ENCODE results near the gene LUZP2.

GRCh38 chr11:24767411-24767810, 270.6 kb downstream of the LUZP2 start:
- TF ChIP-seq CTCF (IDR thresholded peaks at IDR 0.05; ENCODE audit: poor library complexity, severe bottlenecking) (no peak), REST (IDR thresholded peaks at IDR 0.05; ENCODE audit: borderline replicate concordance) (no peak), EP300 (conservative IDR thresholded peaks at IDR 0.05; ENCODE audit: poor library complexity, severe bottlenecking) (no peak), POLR2AphosphoS5 (IDR thresholded peaks at IDR 0.05) (no peak), EZH2 (IDR thresholded peaks at IDR 0.05; ENCODE audit: borderline replicate concordance, insufficient read depth, low read length, poor library complexity, severe bottlenecking) (no peak), MXI1 (conservative IDR thresholded peaks at IDR 0.05; ENCODE audit: poor library complexity, severe bottlenecking) (no peak)

Data from neural cell (in vitro differentiated cells).